Esophagus squamous epithelium (tissue), 5 donors: ENCODE results near the gene ARL10. TPM values are rescaled to one million over a fixed set of nuclear protein-coding genes. Genes with fewer than 3 reads are reported as not detected.

Experiments
- DNase-seq: peaks from one replicate; lab custom pipeline; 2025; lab: John Stamatoyannopoulos, UW
- H3K27ac ChIP-seq, 4 donors: fragments of 200-600 bp; sonication (generic); one replicate each; pipeline ENCODE4 v1.5.1; 2016 to 2019; ENCODE audit warnings: mild to moderate bottlenecking in 1 of 4
- H3K27me3 ChIP-seq, 4 donors: fragments of 200-600 bp; sonication (generic); 1 replicate in 3 of 4; 2 replicates in 1 of 4; pipeline versions ENCODE4 v1.5.1 to v1.6.0; 2017 to 2021; ENCODE audit warnings: antibody characterized with exemption in 1 of 4
- H3K36me3 ChIP-seq, 3 donors: fragments of 200-600 bp; sonication (generic); one replicate each; pipeline ENCODE4 v1.5.1; 2016 to 2019
- H3K4me1 ChIP-seq, 3 donors: fragments of 200-600 bp; sonication (generic); one replicate each; pipeline ENCODE4 v1.5.1; 2017 to 2019
- H3K4me3 ChIP-seq, 4 donors: fragments of 200-600 bp; sonication (generic); 1 replicate in 3 of 4; 2 replicates in 1 of 4; pipeline ENCODE4 v1.5.1; 2016 to 2019; ENCODE audit warnings: mild to moderate bottlenecking in 2 of 4, moderate library complexity in 1 of 4
- H3K9me3 ChIP-seq, 3 donors: fragments of 200-600 bp; sonication (generic); one replicate each; pipeline ENCODE4 v1.5.1; 2016 to 2019
- POLR2A ChIP-seq, 4 donors: fragments of 450-650 bp; IDR thresholded peaks; one replicate each; pipeline ENCODE4 v1.6.1; 2017; ENCODE audit warnings: antibody characterized with exemption in 4 of 4, mild to moderate bottlenecking in 4 of 4, moderate library complexity in 3 of 4
- WGBS, 2 donors: methylation state at CpG; one replicate each; pipeline ENCODE4 v1.1.5; 2018; 5-methylcytosine and 5-hydroxymethylcytosine counted together
- intact Hi-C: fragments of 100-400 bp; cut with DNase I; formaldehyde crosslinking; loops from one replicate; pipeline ENCODE4 v1.15.0; 2022
- total RNA-seq, 4 donors: library from RNA; depleted of rRNA; stranded (reverse); fragments of >200 nt; gene quantifications; one replicate each; pipeline ENCODE4 v1.1.0, GENCODE V29; 2016
- TF ChIP-seq, protein P1 (sequence below), 6 experiments: fragments of 450-650 bp in 4 of 6; fragments of 200-600 bp in 2 of 6; sonication (generic) in 2 of 6; IDR thresholded peaks; one replicate each; pipeline ENCODE4 v1.5.1; 2016 to 2019; ENCODE audit warnings: antibody characterized with exemption in 6 of 6, mild to moderate bottlenecking in 4 of 6, moderate library complexity in 4 of 6
- donor health status: DM: yes; HTN: yes; CAD: no.

The ARL10 gene
- total RNA-seq, 4 donors from 2014 or later = 2.4 to 10.1 (median 6.3) TPM

- H3K27ac ChIP-seq = no peak overlapping the region
- intact Hi-C loops = no loop called here
- H3K9me3 ChIP-seq = peaks cover 0 to 7% (median 0%) of the 10 kb centered on the region in 3 donors
- no peaks in the 10 kb centered on the region for H3K27me3 ChIP-seq
- peaks cover 0 to 48% (median 0%) of the 10 kb centered on the region in 3 donors for H3K36me3 ChIP-seq
- DNase-seq = no peak
- no peaks in the 10 kb centered on the region for H3K4me1 ChIP-seq
- TF ChIP-seq, protein P1, sequence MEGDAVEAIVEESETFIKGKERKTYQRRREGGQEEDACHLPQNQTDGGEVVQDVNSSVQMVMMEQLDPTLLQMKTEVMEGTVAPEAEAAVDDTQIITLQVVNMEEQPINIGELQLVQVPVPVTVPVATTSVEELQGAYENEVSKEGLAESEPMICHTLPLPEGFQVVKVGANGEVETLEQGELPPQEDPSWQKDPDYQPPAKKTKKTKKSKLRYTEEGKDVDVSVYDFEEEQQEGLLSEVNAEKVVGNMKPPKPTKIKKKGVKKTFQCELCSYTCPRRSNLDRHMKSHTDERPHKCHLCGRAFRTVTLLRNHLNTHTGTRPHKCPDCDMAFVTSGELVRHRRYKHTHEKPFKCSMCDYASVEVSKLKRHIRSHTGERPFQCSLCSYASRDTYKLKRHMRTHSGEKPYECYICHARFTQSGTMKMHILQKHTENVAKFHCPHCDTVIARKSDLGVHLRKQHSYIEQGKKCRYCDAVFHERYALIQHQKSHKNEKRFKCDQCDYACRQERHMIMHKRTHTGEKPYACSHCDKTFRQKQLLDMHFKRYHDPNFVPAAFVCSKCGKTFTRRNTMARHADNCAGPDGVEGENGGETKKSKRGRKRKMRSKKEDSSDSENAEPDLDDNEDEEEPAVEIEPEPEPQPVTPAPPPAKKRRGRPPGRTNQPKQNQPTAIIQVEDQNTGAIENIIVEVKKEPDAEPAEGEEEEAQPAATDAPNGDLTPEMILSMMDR (IDR thresholded peaks at IDR 0.05) = no peak
- no peak for TF ChIP-seq POLR2A (IDR thresholded peaks at IDR 0.05)
- no peak overlapping the region for H3K4me3 ChIP-seq
These were observed 31.1 kb upstream of the ARL10 start for GRCh38 chr5:176334031-176334770.

- intact Hi-C loops = no loop called here
- Histone ChIP-seq H3K27ac (no peak overlapping the region), H3K4me1 (no peaks in the 10 kb centered on the region), H3K36me3 (peaks cover 0 to 65% (median 0%) of the 10 kb centered on the region in 3 donors), H3K27me3 (no peaks in the 10 kb centered on the region), H3K4me3 (no peak overlapping the region), H3K9me3 (peaks cover 0 to 7% (median 0%) of the 10 kb centered on the region in 3 donors)
- DNase-seq = no peak
- no peak for TF ChIP-seq POLR2A (IDR thresholded peaks at IDR 0.05)
- TF ChIP-seq, protein P1 (IDR thresholded peaks at IDR 0.05) = no peak
- 25 to 46% methylated on average over 1 of the region's 1 CpG for WGBS, 2 donors
These were observed 27.4 kb upstream of the ARL10 start for GRCh38 chr5:176337913-176338312.

- 91% methylated on average over 5 of the region's 5 CpGs for WGBS, 2 donors
- DNase-seq = no peak
- H3K9me3 ChIP-seq = peaks cover 0 to 2% (median 0%) of the 10 kb centered on the region in 3 donors
- no peak overlapping the region for H3K27ac ChIP-seq
- TF ChIP-seq POLR2A (IDR thresholded peaks at IDR 0.05) = no peak
- H3K4me3 ChIP-seq = no peak overlapping the region
- intact Hi-C loops = no loop called here
- no peaks in the 10 kb centered on the region for H3K4me1 ChIP-seq
- H3K36me3 ChIP-seq = peaks cover 0 to 65% (median 0%) of the 10 kb centered on the region in 3 donors
- no peaks in the 10 kb centered on the region for H3K27me3 ChIP-seq
These were observed 26.0 kb upstream of the ARL10 start for GRCh38 chr5:176339304-176339703.

- no peak for DNase-seq
- Histone ChIP-seq H3K9me3 (no peaks in the 10 kb centered on the region), H3K27me3 (no peaks in the 10 kb centered on the region), H3K27ac (no peak overlapping the region), H3K36me3 (peaks cover 0 to 77% (median 11%) of the 10 kb centered on the region in 3 donors), H3K4me1 (no peaks in the 10 kb centered on the region), H3K4me3 (no peak overlapping the region)
- intact Hi-C loops = no loop called here
- TF ChIP-seq, protein P1 (IDR thresholded peaks at IDR 0.05) = no peak
- no peak for TF ChIP-seq POLR2A (IDR thresholded peaks at IDR 0.05)
- WGBS, 2 donors = 93 to 100% methylated on average over 2 of the region's 2 CpGs
These were observed 23.7 kb upstream of the ARL10 start for GRCh38 chr5:176341325-176342157.

- WGBS, 2 donors = 79 to 95% methylated on average over 1 of the region's 1 CpG
- Histone ChIP-seq H3K4me1 (no peaks in the 10 kb centered on the region), H3K27ac (no peak overlapping the region), H3K4me3 (no peak overlapping the region), H3K27me3 (no peaks in the 10 kb centered on the region), H3K9me3 (no peaks in the 10 kb centered on the region), H3K36me3 (peaks cover 0 to 77% (median 17%) of the 10 kb centered on the region in 3 donors)
- TF ChIP-seq, protein P1 (IDR thresholded peaks at IDR 0.05) = no peak
- no peak for TF ChIP-seq POLR2A (IDR thresholded peaks at IDR 0.05)
- DNase-seq = no peak
- intact Hi-C loops = no loop called here
These were observed 23.2 kb upstream of the ARL10 start for GRCh38 chr5:176342158-176342483.
